NCI-H748 treated with DMSO at 0.1 percent for 48 hours (cell line): ENCODE data around the gene STK32B.

Source experiments
- DNase-seq: peaks from one replicate; lab custom pipeline; 2025; lab: John Stamatoyannopoulos, UW

Gene STK32B

GRCh38 chr4:5365071-5366008 is 314.1 kb downstream of the STK32B start:
- DNase-seq = no peak

GRCh38 chr4:5366009-5366386 is 314.7 kb downstream of the STK32B start:
- DNase-seq = no peak

- no peak for DNase-seq
Observed at GRCh38 chr4:5366421-5366820, 315.1 kb downstream of the STK32B start.

GRCh38 chr4:5368426-5368825 is 317.1 kb downstream of the STK32B start:
- no peak for DNase-seq

- no peak for DNase-seq
Observed at GRCh38 chr4:5370286-5370685, 319.0 kb downstream of the STK32B start.

GRCh38 chr4:5371415-5372190 is 320.3 kb downstream of the STK32B start:
- DNase-seq = no peak

- DNase-seq = no peak
Observed at GRCh38 chr4:5372198-5372597, 320.9 kb downstream of the STK32B start.

- DNase-seq = no peak
Observed at GRCh38 chr4:5373327-5373726, 322.0 kb downstream of the STK32B start.

- no peak for DNase-seq
Observed at GRCh38 chr4:5374592-5374991, 323.3 kb downstream of the STK32B start.

- DNase-seq = no peak
Observed at GRCh38 chr4:5374994-5375393, 323.7 kb downstream of the STK32B start.

GRCh38 chr4:5376015-5376414 is 324.7 kb downstream of the STK32B start:
- DNase-seq = no peak

- no peak for DNase-seq
Observed at GRCh38 chr4:5378002-5378401, 326.7 kb downstream of the STK32B start.

GRCh38 chr4:5379895-5380294 is 328.6 kb downstream of the STK32B start:
- DNase-seq = no peak

GRCh38 chr4:5381961-5382441 is 330.7 kb downstream of the STK32B start:
- DNase-seq = no peak

GRCh38 chr4:5383191-5383980 is 332.1 kb downstream of the STK32B start:
- DNase-seq = no peak

GRCh38 chr4:5385741-5386311 is 334.5 kb downstream of the STK32B start:
- DNase-seq = no peak

- no peak for DNase-seq
Observed at GRCh38 chr4:5386921-5387320, 335.6 kb downstream of the STK32B start.

GRCh38 chr4:5387457-5387856 is 336.2 kb downstream of the STK32B start:
- no peak for DNase-seq

- no peak for DNase-seq
Observed at GRCh38 chr4:5389756-5390310, 338.6 kb downstream of the STK32B start.

GRCh38 chr4:5391492-5391891 is 340.2 kb downstream of the STK32B start:
- no peak for DNase-seq

GRCh38 chr4:5393911-5394513 is 342.7 kb downstream of the STK32B start:
- no peak for DNase-seq
